Endothelial cell (in vitro differentiated cells): ENCODE results near the gene LSM2. TPM values are rescaled to one million over a fixed set of nuclear protein-coding genes. Genes with fewer than 3 reads are reported as not detected.
"Not testable (repeated sequence)": the region's sequence is repeated elsewhere in the genome, so short reads cannot be mapped to it uniquely, and the experiment has no call there.

Experiments
- DNase-seq: peaks from one replicate; pipeline ENCODE4 v3.0.0; 2021; ENCODE audit warnings: low spot score
- H3K27ac Mint-ChIP-seq: one replicate; pipeline ENCODE4 v1.8.0; 2021; ENCODE audit warnings: mixed read lengths, inconsistent platforms; ENCODE audit not compliant: unreplicated experiment
- H3K27me3 Mint-ChIP-seq: one replicate; pipeline ENCODE4 v1.8.0; 2021; ENCODE audit warnings: mild to moderate bottlenecking, moderate library complexity, mixed read lengths, inconsistent platforms; ENCODE audit not compliant: unreplicated experiment
- H3K36me3 Mint-ChIP-seq: one replicate; pipeline ENCODE4 v1.8.0; 2021; ENCODE audit warnings: mild to moderate bottlenecking, low read depth, mixed read lengths, inconsistent platforms; ENCODE audit not compliant: unreplicated experiment
- H3K4me1 Mint-ChIP-seq: one replicate; pipeline ENCODE4 v1.8.0; 2021; ENCODE audit warnings: mild to moderate bottlenecking, mixed read lengths, inconsistent platforms; ENCODE audit not compliant: unreplicated experiment
- H3K4me3 Mint-ChIP-seq: one replicate; pipeline ENCODE4 v1.8.0; 2021; ENCODE audit warnings: mild to moderate bottlenecking, mixed read lengths, inconsistent platforms; ENCODE audit not compliant: unreplicated experiment
- H3K9me3 Mint-ChIP-seq: one replicate; pipeline ENCODE4 v1.8.0; 2021; ENCODE audit warnings: mixed read lengths, inconsistent platforms; ENCODE audit not compliant: unreplicated experiment
- CTCF ChIP-seq: fragments of 200-600 bp; sonication (generic); IDR thresholded peaks from one replicate; pipeline ENCODE4 v1.5.0; 2021; ENCODE audit warnings: antibody characterized with exemption; ENCODE audit not compliant: unreplicated experiment
- long read RNA-seq: library from polyadenylated mRNA; unstranded; transcript quantifications from one replicate; pipeline ENCODE4 v2.0.0, GENCODE V29; 2020; ENCODE audit not compliant: unreplicated experiment
- total RNA-seq: library from RNA; stranded (reverse); fragmentation: NEBNext Ultra II Directional; extraction: Animal tissue kit (Norgen Biotek cat#: 25700); gene quantifications from one replicate; pipeline ENCODE4 v1.2.1, GENCODE V29; 2021; ENCODE audit not compliant: unreplicated experiment

LSM2 gene
- total RNA-seq = 57.1 TPM
- long read RNA-seq, transcript LSM2-208 (5 exons, 876 nt) = major isoform, 37 of 45 reads
- long read RNA-seq, partial matches to known transcripts = 1 of 45 reads
- long read RNA-seq, other reads (novel, unspliced or antisense) = 5 of 45 reads

- peaks cover 6% of the 10 kb centered on the region for H3K27me3 Mint-ChIP-seq
- H3K4me1 Mint-ChIP-seq = peaks cover 15% of the 10 kb centered on the region
- DNase-seq = peak; percentile 96
- peak within 1 kb of the TSS; percentile 80 for H3K27ac Mint-ChIP-seq
- H3K4me3 Mint-ChIP-seq = peak within 1 kb of the TSS; percentile 95
- TF ChIP-seq CTCF = peak; percentile 28
- H3K36me3 Mint-ChIP-seq = no peaks in the 10 kb centered on the region
- no peaks in the 10 kb centered on the region for H3K9me3 Mint-ChIP-seq
Observed at GRCh38 chr6:31806470-31807272, at the start of gene LSM2. Gene LSM2, minus strand, starts transcription at chr6:31806966. Its CDS starts 209 bp downstream, at chr6:31806757.

DNA sequence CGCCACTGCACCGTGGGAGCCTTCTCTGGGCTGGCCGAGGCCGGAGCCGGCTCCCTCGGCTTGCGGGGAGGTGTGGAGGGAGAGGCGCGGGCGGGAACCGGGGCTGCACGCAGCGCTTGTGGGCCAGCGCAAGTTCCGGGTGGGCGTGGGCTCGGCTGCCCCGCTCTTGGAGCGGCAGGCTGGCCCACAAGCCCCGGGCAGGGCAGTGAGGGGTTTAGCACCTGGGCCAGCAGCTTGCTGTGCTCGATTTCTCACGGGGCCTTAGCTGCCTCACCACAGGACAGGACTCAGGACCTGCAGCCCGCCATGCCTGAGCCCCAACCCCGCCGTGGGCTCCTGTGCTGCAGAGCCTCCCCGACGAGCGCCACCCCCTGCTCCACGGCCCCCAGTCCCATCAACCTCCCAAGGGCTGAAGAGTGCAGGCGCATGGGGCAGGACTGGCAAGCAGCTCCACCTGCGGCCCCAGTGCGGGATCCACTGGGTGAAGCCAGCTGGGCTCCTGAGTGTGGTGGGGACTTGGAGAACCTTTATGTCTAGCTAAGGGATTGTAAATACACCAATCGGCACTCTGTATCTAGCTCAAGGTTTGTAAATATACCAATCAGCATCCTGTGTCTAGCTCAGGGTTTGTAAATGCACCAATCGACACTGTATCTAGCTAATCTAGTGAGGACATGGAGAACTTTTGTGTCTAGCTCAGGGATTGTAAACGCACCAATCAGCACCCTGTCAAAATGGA, 45.4 kb upstream of the LSM2 start:
- DNase-seq, H3K4me1 Mint-ChIP-seq: not testable (repeated sequence)

GRCh38 chr6:31851485-31851832, 44.7 kb upstream of the LSM2 start:
- Mint-ChIP-seq H3K36me3 (peaks cover 9% of the 10 kb centered on the region), H3K4me1 (no peaks in the 10 kb centered on the region)

More for the DNA sequence above, 45.4 kb upstream of the LSM2 start:
- H3K36me3 Mint-ChIP-seq, H3K9me3 Mint-ChIP-seq, H3K4me3 Mint-ChIP-seq, H3K27ac Mint-ChIP-seq, H3K27me3 Mint-ChIP-seq: not testable (repeated sequence)

GRCh38 chr6:31850765-31851484, 44.2 kb upstream of the LSM2 start:
- no peak overlapping the region for H3K4me3 Mint-ChIP-seq
- H3K27ac Mint-ChIP-seq = no peak overlapping the region
- no peaks in the 10 kb centered on the region for H3K4me1 Mint-ChIP-seq
- DNase-seq = no peak
- peaks cover 9% of the 10 kb centered on the region for H3K36me3 Mint-ChIP-seq
- peaks cover 4% of the 10 kb centered on the region for H3K9me3 Mint-ChIP-seq
- TF ChIP-seq CTCF = no peak
- peaks cover 4% of the 10 kb centered on the region for H3K27me3 Mint-ChIP-seq

More at GRCh38 chr6:31851485-31851832, 44.7 kb upstream of the LSM2 start:
- Mint-ChIP-seq H3K27me3 (peaks cover 4% of the 10 kb centered on the region), H3K9me3 (peaks cover 4% of the 10 kb centered on the region), H3K4me3 (no peak overlapping the region), H3K27ac (no peak overlapping the region)
- TF ChIP-seq CTCF = no peak
- no peak for DNase-seq

GRCh38 chr6:31847276-31847978, 40.7 kb upstream of the LSM2 start:
- Mint-ChIP-seq H3K4me3 (no peak overlapping the region), H3K27me3 (peaks cover 4% of the 10 kb centered on the region), H3K4me1 (no peaks in the 10 kb centered on the region), H3K9me3 (no peaks in the 10 kb centered on the region), H3K36me3 (peaks cover 4% of the 10 kb centered on the region), H3K27ac (no peak overlapping the region)
- TF ChIP-seq CTCF = no peak
- DNase-seq = no peak
